Measurements from ENCODE around the gene SPSB2.

GRCh38 chr12:6860116-6860515 lies 13.0 kb downstream of the SPSB2 start:
- TF ChIP-seq CTCF (conservative IDR thresholded peaks at IDR 0.05; ENCODE audit: low read length) (no peak), EZH2phosphoT487 (IDR thresholded peaks at IDR 0.05; ENCODE audit: borderline replicate concordance) (no peak)
